HepG2 (cell line): ENCODE results near the gene PCSK6. TPM values are rescaled to one million over a fixed set of nuclear protein-coding genes. Genes with fewer than 3 reads are reported as not detected.

ENCODE experiments used
- DDIT3 ChIP-seq: sonication (generic); formaldehyde crosslinking; IDR thresholded peaks from 2 replicates; pipeline ENCODE4 v1.4.0; 2020; ENCODE audit warnings: mild to moderate bottlenecking, missing genetic modification reagents
- DR1 ChIP-seq: sonication (generic); formaldehyde crosslinking; IDR thresholded peaks from 2 replicates; pipeline ENCODE4 v1.8.0; 2021; ENCODE audit warnings: mild to moderate bottlenecking, missing genetic modification reagents, inconsistent platforms
- E2F1 ChIP-seq: sonication (generic); formaldehyde crosslinking; IDR thresholded peaks from 2 replicates; pipeline ENCODE4 v1.5.0; 2020; ENCODE audit warnings: missing genetic modification reagents
- EP300 ChIP-seq, 3 experiments: sonication (generic) in 1 of 3; formaldehyde crosslinking in 1 of 3; IDR thresholded peaks; 2 replicates each; pipeline versions ENCODE4 v1.5.1 to v1.6.1; 2011 to 2020; ENCODE audit warnings: low read depth in 2 of 3, low read length in 2 of 3, borderline replicate concordance in 1 of 3, improper control_type of control experiment in 1 of 3, mild to moderate bottlenecking in 1 of 3, missing genetic modification reagents in 1 of 3, moderate library complexity in 1 of 3
- ERF ChIP-seq: IDR thresholded peaks from 2 replicates; pipeline ENCODE4 v1.6.1; 2018; ENCODE audit warnings: missing biosample characterization, missing genetic modification reagents
- GPN1 ChIP-seq: sonication (generic); formaldehyde crosslinking; IDR thresholded peaks from 2 replicates; pipeline ENCODE4 v1.5.1; 2020; ENCODE audit warnings: missing genetic modification reagents, borderline replicate concordance
- MTA1 ChIP-seq: sonication (generic); formaldehyde crosslinking; IDR thresholded peaks from 2 replicates; pipeline ENCODE4 v1.4.0; 2020; ENCODE audit warnings: missing genetic modification reagents, mild to moderate bottlenecking, borderline replicate concordance
- NCOR1 ChIP-seq: fragments of 200-600 bp; sonication (generic); IDR thresholded peaks from 2 replicates; pipeline ENCODE4 v1.7.0; 2017; ENCODE audit warnings: antibody characterized with exemption, low read length, borderline replicate concordance
- RNF2 ChIP-seq: fragments of 450-650 bp; conservative IDR thresholded peaks from 2 replicates; pipeline ENCODE4 v1.6.1; 2016; ENCODE audit warnings: low read depth
- SKIL ChIP-seq: sonication (generic); formaldehyde crosslinking; IDR thresholded peaks from 2 replicates; pipeline ENCODE4 v1.8.0; 2022; ENCODE audit warnings: missing genetic modification reagents, mild to moderate bottlenecking, moderate library complexity, borderline replicate concordance
- SRF ChIP-seq: IDR thresholded peaks from 2 replicates; pipeline ENCODE4 v1.6.1; 2011; ENCODE audit warnings: mild to moderate bottlenecking, low read depth, low read length, moderate library complexity
- TBX3 ChIP-seq: fragments of 450-650 bp; IDR thresholded peaks from 2 replicates; pipeline ENCODE4 v1.6.1; 2017; ENCODE audit warnings: antibody characterized with exemption, mild to moderate bottlenecking, inconsistent platforms, borderline replicate concordance
- ZFX ChIP-seq: sonication (generic); formaldehyde crosslinking; IDR thresholded peaks from 2 replicates; pipeline ENCODE4 v1.4.0; 2020; ENCODE audit warnings: mild to moderate bottlenecking, low read depth, missing genetic modification reagents, moderate library complexity
- ZHX2 ChIP-seq, 2 experiments: sonication (generic) in 1 of 2; formaldehyde crosslinking in 1 of 2; IDR thresholded peaks; 2 replicates each; pipeline versions ENCODE4 v1.6.1 to v1.9.0; 2014 to 2022; ENCODE audit warnings: antibody characterized with exemption in 1 of 2, borderline replicate concordance in 1 of 2, inconsistent platforms in 1 of 2, low read depth in 1 of 2, missing genetic modification reagents in 1 of 2
- ZNF225 ChIP-seq: sonication (generic); formaldehyde crosslinking; IDR thresholded peaks from 2 replicates; pipeline ENCODE4 v1.4.0; 2020; ENCODE audit warnings: mild to moderate bottlenecking, missing genetic modification reagents
- polyA plus RNA-seq, 8 experiments: library from polyadenylated mRNA; depleted of rRNA in 3 of 8; stranded (reverse) in 7 of 8; unstranded in 1 of 8; fragments of >200 nt; fragmentation: Illumina TruSeq in 4 of 8; extraction: Trizol in 4 of 8; gene quantifications; 2 replicates each; pipeline versions ENCODE4 v1.2.1 to v1.2.3, GENCODE V29; 2011 to 2016; ENCODE audit warnings: low read depth in 4 of 8, missing spikeins in 1 of 8, mixed read lengths in 1 of 8; ENCODE audit not compliant: insufficient read depth in 1 of 8
- total RNA-seq, 5 experiments: library from RNA; depleted of rRNA; stranded (reverse); fragments of >200 nt; fragmentation: Illumina TruSeq; extraction: Trizol; gene quantifications; 2 replicates each; pipeline ENCODE4 v1.2.3, GENCODE V29; 2016; ENCODE audit warnings: low read depth in 1 of 5

PCSK6 gene
- total and polyA plus RNA-seq, 2 of the 13 experiments (the other 11 are each of a cell fraction or from before 2014, with no cell fraction given): 56.5 to 155 TPM

GRCh38 chr15:101277038-101277822 lies 212.3 kb downstream of the PCSK6 start, which contains the start of gene SELENOS (continued):
- peak; percentile 5; the same call in 1 of the 2 replicates for TF ChIP-seq E2F1 (CRISPR knock-in tag)
- no peak for TF ChIP-seq ZHX2 (IDR thresholded peaks at IDR 0.05; ENCODE audit: low read depth)
- TF ChIP-seq ZHX2 (CRISPR knock-in tag; IDR thresholded peaks at IDR 0.05; ENCODE audit: borderline replicate concordance): 0 out of 2 replicates have a peak, but pooled peaks have one; percentile 77
- no peak for TF ChIP-seq EP300 (IDR thresholded peaks at IDR 0.05; ENCODE audit: low read depth in 2 of 2, low read length in 2 of 2)
- no peak for TF ChIP-seq EP300 (CRISPR knock-in tag; IDR thresholded peaks at IDR 0.05; ENCODE audit: borderline replicate concordance)
- TF ChIP-seq GPN1 (CRISPR knock-in tag): no peak
- TF ChIP-seq ERF: no peak
- no peak for TF ChIP-seq TBX3
- TF ChIP-seq ZNF225 (CRISPR knock-in tag): no peak
- TF ChIP-seq SKIL (CRISPR knock-in tag): 0 out of 2 replicates have a peak, but pooled peaks have one; percentile 21
- no peak for TF ChIP-seq DDIT3 (CRISPR knock-in tag)
- TF ChIP-seq SRF: no peak
- TF ChIP-seq ZFX (CRISPR knock-in tag): peak; percentile 93
- TF ChIP-seq MTA1 (CRISPR knock-in tag): no peak
- TF ChIP-seq NCOR1: no peak; the same call in 1 of the 2 replicates
- peak; percentile 60; the same call in 1 of the 2 replicates for TF ChIP-seq RNF2
- no peak; the same call in 1 of the 2 replicates for TF ChIP-seq DR1
